Activated naive CD8-positive, alpha-beta T cell treated with anti-CD3 and anti-CD28 coated beads, Interleukin-2, amount 50 U/mL, for 16 hours (primary cell): Measurements from ENCODE around the gene SYT9.
"Not testable (repeated sequence)": the region's sequence is repeated elsewhere in the genome, so short reads cannot be mapped to it uniquely, and the experiment has no call there.

ENCODE experiments used
- DNase-seq: peaks from one replicate; pipeline ENCODE4 v3.0.0-alpha.2; 2020; ENCODE audit warnings: low read depth, low spot score

The SYT9 gene

GRCh38 chr11:7272373-7272772 is 20.7 kb downstream of the SYT9 start:
- DNase-seq: no peak

GRCh38 chr11:7275133-7275532 is 23.4 kb downstream of the SYT9 start:
- no peak for DNase-seq

GRCh38 chr11:7278314-7278917 is 26.7 kb downstream of the SYT9 start:
- no peak for DNase-seq

GRCh38 chr11:7279676-7280075 is 28.0 kb downstream of the SYT9 start:
- no peak for DNase-seq

- DNase-seq: no peak
Observed at GRCh38 chr11:7281079-7281478, 29.4 kb downstream of the SYT9 start.

- no peak for DNase-seq
Observed at GRCh38 chr11:7281809-7282208, 30.1 kb downstream of the SYT9 start.

- no peak for DNase-seq
Observed at GRCh38 chr11:7286178-7286577, 34.5 kb downstream of the SYT9 start.

- DNase-seq: no peak
Observed at GRCh38 chr11:7291100-7291829, 39.6 kb downstream of the SYT9 start.

- DNase-seq: no peak
Observed at GRCh38 chr11:7292922-7293321, 41.2 kb downstream of the SYT9 start.

GRCh38 chr11:7299393-7299792 is 47.7 kb downstream of the SYT9 start:
- no peak for DNase-seq

GRCh38 chr11:7300281-7300680 is 48.6 kb downstream of the SYT9 start:
- no peak for DNase-seq

GRCh38 chr11:7303146-7303545 is 51.4 kb downstream of the SYT9 start:
- DNase-seq: no peak

- DNase-seq: no peak
Observed at GRCh38 chr11:7306900-7307299, 55.2 kb downstream of the SYT9 start.

- DNase-seq: no peak
Observed at GRCh38 chr11:7307836-7308235, 56.1 kb downstream of the SYT9 start.

GRCh38 chr11:7311903-7312302 is 60.2 kb downstream of the SYT9 start:
- no peak for DNase-seq

GRCh38 chr11:7314811-7315604 is 63.3 kb downstream of the SYT9 start:
- no peak for DNase-seq

- DNase-seq: no peak
Observed at GRCh38 chr11:7319501-7319900, 67.8 kb downstream of the SYT9 start.

- no peak for DNase-seq
Observed at GRCh38 chr11:7320306-7320705, 68.6 kb downstream of the SYT9 start.

GRCh38 chr11:7321473-7322450 is 70.1 kb downstream of the SYT9 start:
- no peak for DNase-seq

- no peak for DNase-seq
Observed at GRCh38 chr11:7332451-7332850, 80.7 kb downstream of the SYT9 start.

- no peak for DNase-seq
Observed at GRCh38 chr11:7332962-7333361, 81.3 kb downstream of the SYT9 start.

GRCh38 chr11:7335442-7335841 is 83.7 kb downstream of the SYT9 start:
- not testable (repeated sequence) for DNase-seq
